Measurements from ENCODE around the gene CASZ1. TPM values are rescaled to one million over a fixed set of nuclear protein-coding genes. Genes with fewer than 3 reads are reported as not detected.

CASZ1 gene
- total and polyA plus RNA-seq, 2 experiments from 2014 or later, result 6.2 to 6.7 TPM

DNA sequence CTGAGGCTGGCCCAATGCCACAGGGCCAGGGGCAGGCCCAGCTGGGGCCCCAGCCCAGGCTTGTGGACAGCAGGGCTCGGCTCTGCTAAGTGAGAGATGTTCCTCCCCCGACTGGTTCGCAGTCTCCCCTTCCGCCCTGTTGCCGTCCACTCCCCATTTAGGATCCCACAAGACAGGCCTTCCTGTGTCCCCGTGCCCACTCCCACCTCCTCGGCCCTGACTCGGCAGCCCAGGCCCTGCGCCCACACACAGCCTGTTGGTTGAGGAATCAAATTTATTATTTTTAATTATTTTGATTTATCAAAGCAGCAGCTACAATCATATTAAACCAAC is 78.4 kb downstream of the CASZ1 start:
- no peak overlapping the region for H3K4me2 ChIP-seq
- H3K4me3 ChIP-seq, result no peak overlapping the region
- H3F3A ChIP-seq (replicated peaks; ENCODE audit: low read depth), result 0 out of 2 replicates have a peak, but pooled peaks cover 5% of the 10 kb centered on the region
- Mint-ChIP-seq H3K27me3 (ENCODE audit: insufficient read depth, low read depth, poor library complexity) (peaks cover 1% of the 10 kb centered on the region), H3K36me3 (ENCODE audit: low read depth) (no peaks in the 10 kb centered on the region), H3K9me3 (no peaks in the 10 kb centered on the region), H3K27ac (no peak overlapping the region), H3K4me3 (no peak overlapping the region), H3K4me1 (peaks cover 43% of the 10 kb centered on the region)
- H3K27me3 ChIP-seq (ENCODE audit: insufficient read depth), result no peaks in the 10 kb centered on the region
- H2AFZ ChIP-seq, result no peak overlapping the region
- H3K4me1 ChIP-seq (ENCODE audit: insufficient read depth), result peaks cover 20% of the 10 kb centered on the region; the same call in 1 of the 2 replicates
- H3K36me3 ChIP-seq (ENCODE audit: insufficient read depth), result no peaks in the 10 kb centered on the region
- TF ChIP-seq, protein P1, sequence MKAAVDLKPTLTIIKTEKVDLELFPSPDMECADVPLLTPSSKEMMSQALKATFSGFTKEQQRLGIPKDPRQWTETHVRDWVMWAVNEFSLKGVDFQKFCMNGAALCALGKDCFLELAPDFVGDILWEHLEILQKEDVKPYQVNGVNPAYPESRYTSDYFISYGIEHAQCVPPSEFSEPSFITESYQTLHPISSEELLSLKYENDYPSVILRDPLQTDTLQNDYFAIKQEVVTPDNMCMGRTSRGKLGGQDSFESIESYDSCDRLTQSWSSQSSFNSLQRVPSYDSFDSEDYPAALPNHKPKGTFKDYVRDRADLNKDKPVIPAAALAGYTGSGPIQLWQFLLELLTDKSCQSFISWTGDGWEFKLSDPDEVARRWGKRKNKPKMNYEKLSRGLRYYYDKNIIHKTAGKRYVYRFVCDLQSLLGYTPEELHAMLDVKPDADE (IDR thresholded peaks at IDR 0.05), result no peak
- TF ChIP-seq, protein P2, sequence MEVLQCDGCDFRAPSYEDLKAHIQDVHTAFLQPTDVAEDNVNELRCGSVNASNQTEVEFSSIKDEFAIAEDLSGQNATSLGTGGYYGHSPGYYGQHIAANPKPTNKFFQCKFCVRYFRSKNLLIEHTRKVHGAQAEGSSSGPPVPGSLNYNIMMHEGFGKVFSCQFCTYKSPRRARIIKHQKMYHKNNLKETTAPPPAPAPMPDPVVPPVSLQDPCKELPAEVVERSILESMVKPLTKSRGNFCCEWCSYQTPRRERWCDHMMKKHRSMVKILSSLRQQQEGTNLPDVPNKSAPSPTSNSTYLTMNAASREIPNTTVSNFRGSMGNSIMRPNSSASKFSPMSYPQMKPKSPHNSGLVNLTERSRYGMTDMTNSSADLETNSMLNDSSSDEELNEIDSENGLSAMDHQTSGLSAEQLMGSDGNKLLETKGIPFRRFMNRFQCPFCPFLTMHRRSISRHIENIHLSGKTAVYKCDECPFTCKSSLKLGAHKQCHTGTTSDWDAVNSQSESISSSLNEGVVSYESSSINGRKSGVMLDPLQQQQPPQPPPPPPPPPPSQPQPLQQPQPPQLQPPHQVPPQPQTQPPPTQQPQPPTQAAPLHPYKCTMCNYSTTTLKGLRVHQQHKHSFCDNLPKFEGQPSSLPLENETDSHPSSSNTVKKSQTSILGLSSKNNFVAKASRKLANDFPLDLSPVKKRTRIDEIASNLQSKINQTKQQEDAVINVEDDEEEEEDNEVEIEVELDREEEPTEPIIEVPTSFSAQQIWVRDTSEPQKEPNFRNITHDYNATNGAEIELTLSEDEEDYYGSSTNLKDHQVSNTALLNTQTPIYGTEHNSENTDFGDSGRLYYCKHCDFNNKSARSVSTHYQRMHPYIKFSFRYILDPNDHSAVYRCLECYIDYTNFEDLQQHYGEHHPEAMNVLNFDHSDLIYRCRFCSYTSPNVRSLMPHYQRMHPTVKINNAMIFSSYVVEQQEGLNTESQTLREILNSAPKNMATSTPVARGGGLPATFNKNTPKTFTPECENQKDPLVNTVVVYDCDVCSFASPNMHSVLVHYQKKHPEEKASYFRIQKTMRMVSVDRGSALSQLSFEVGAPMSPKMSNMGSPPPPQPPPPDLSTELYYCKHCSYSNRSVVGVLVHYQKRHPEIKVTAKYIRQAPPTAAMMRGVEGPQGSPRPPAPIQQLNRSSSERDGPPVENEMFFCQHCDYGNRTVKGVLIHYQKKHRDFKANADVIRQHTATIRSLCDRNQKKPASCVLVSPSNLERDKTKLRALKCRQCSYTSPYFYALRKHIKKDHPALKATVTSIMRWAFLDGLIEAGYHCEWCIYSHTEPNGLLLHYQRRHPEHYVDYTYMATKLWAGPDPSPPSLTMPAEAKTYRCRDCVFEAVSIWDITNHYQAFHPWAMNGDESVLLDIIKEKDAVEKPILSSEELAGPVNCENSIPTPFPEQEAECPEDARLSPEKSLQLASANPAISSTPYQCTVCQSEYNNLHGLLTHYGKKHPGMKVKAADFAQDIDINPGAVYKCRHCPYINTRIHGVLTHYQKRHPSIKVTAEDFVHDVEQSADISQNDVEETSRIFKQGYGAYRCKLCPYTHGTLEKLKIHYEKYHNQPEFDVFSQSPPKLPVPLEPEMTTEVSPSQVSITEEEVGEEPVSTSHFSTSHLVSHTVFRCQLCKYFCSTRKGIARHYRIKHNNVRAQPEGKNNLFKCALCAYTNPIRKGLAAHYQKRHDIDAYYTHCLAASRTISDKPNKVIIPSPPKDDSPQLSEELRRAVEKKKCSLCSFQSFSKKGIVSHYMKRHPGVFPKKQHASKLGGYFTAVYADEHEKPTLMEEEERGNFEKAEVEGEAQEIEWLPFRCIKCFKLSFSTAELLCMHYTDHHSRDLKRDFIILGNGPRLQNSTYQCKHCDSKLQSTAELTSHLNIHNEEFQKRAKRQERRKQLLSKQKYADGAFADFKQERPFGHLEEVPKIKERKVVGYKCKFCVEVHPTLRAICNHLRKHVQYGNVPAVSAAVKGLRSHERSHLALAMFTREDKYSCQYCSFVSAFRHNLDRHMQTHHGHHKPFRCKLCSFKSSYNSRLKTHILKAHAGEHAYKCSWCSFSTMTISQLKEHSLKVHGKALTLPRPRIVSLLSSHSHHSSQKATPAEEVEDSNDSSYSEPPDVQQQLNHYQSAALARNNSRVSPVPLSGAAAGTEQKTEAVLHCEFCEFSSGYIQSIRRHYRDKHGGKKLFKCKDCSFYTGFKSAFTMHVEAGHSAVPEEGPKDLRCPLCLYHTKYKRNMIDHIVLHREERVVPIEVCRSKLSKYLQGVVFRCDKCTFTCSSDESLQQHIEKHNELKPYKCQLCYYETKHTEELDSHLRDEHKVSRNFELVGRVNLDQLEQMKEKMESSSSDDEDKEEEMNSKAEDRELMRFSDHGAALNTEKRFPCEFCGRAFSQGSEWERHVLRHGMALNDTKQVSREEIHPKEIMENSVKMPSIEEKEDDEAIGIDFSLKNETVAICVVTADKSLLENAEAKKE (CRISPR knock-in tag; IDR thresholded peaks at IDR 0.05), result no peak
- TF ChIP-seq ZNF114 (CRISPR knock-in tag; IDR thresholded peaks at IDR 0.05), result no peak
- no peak for TF ChIP-seq EZH2phosphoT487 (IDR thresholded peaks at IDR 0.05; ENCODE audit: unreplicated experiment)
- no peak for TF ChIP-seq ZNF331 (CRISPR knock-in tag; IDR thresholded peaks at IDR 0.05; ENCODE audit: low read depth)
- no peak for TF ChIP-seq JUNB (IDR thresholded peaks at IDR 0.05; ENCODE audit: unreplicated experiment)
- TF ChIP-seq EZH2 (IDR thresholded peaks at IDR 0.05; ENCODE audit: low read depth, unreplicated experiment), result no peak
- no peak for TF ChIP-seq CREB1 (CRISPR knock-in tag; IDR thresholded peaks at IDR 0.05; ENCODE audit: low read depth)
- TF ChIP-seq, protein P3, sequence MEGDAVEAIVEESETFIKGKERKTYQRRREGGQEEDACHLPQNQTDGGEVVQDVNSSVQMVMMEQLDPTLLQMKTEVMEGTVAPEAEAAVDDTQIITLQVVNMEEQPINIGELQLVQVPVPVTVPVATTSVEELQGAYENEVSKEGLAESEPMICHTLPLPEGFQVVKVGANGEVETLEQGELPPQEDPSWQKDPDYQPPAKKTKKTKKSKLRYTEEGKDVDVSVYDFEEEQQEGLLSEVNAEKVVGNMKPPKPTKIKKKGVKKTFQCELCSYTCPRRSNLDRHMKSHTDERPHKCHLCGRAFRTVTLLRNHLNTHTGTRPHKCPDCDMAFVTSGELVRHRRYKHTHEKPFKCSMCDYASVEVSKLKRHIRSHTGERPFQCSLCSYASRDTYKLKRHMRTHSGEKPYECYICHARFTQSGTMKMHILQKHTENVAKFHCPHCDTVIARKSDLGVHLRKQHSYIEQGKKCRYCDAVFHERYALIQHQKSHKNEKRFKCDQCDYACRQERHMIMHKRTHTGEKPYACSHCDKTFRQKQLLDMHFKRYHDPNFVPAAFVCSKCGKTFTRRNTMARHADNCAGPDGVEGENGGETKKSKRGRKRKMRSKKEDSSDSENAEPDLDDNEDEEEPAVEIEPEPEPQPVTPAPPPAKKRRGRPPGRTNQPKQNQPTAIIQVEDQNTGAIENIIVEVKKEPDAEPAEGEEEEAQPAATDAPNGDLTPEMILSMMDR (conservative IDR thresholded peaks at IDR 0.05; ENCODE audit: low read depth in 2 of 2), result no peak
- no peak for TF ChIP-seq NANOG (IDR thresholded peaks at IDR 0.05; ENCODE audit: borderline replicate concordance)
- TF ChIP-seq, protein P4, sequence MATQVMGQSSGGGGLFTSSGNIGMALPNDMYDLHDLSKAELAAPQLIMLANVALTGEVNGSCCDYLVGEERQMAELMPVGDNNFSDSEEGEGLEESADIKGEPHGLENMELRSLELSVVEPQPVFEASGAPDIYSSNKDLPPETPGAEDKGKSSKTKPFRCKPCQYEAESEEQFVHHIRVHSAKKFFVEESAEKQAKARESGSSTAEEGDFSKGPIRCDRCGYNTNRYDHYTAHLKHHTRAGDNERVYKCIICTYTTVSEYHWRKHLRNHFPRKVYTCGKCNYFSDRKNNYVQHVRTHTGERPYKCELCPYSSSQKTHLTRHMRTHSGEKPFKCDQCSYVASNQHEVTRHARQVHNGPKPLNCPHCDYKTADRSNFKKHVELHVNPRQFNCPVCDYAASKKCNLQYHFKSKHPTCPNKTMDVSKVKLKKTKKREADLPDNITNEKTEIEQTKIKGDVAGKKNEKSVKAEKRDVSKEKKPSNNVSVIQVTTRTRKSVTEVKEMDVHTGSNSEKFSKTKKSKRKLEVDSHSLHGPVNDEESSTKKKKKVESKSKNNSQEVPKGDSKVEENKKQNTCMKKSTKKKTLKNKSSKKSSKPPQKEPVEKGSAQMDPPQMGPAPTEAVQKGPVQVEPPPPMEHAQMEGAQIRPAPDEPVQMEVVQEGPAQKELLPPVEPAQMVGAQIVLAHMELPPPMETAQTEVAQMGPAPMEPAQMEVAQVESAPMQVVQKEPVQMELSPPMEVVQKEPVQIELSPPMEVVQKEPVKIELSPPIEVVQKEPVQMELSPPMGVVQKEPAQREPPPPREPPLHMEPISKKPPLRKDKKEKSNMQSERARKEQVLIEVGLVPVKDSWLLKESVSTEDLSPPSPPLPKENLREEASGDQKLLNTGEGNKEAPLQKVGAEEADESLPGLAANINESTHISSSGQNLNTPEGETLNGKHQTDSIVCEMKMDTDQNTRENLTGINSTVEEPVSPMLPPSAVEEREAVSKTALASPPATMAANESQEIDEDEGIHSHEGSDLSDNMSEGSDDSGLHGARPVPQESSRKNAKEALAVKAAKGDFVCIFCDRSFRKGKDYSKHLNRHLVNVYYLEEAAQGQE (IDR thresholded peaks at IDR 0.05; ENCODE audit: unreplicated experiment), result no peak
- no peak for TF ChIP-seq STAT1 (IDR thresholded peaks at IDR 0.05; ENCODE audit: unreplicated experiment)
- TF ChIP-seq POLR2AphosphoS5 (IDR thresholded peaks at IDR 0.05; ENCODE audit: low read depth), result no peak
- H3K79me2 ChIP-seq (replicated peaks; ENCODE audit: insufficient read depth), result no peaks in the 10 kb centered on the region
- no peak for ATAC-seq
- no peaks in the 10 kb centered on the region; the same call in 1 of the 2 replicates for H4K20me1 ChIP-seq (replicated peaks; ENCODE audit: insufficient read depth)
- H3K27ac ChIP-seq (ENCODE audit: low read depth), result no peak overlapping the region
- H3K9me2 ChIP-seq (ENCODE audit: insufficient read depth), result no peaks in the 10 kb centered on the region
- no peak for DNase-seq (ENCODE audit: low spot score)
